ENCODE data around the gene ZFHX3. TPM values are rescaled to one million over a fixed set of nuclear protein-coding genes. Genes with fewer than 3 reads are reported as not detected.

Gene ZFHX3
- total and polyA plus RNA-seq, 10 donors, result 0.47 to 18.5 (median 11.1) TPM

DNA sequence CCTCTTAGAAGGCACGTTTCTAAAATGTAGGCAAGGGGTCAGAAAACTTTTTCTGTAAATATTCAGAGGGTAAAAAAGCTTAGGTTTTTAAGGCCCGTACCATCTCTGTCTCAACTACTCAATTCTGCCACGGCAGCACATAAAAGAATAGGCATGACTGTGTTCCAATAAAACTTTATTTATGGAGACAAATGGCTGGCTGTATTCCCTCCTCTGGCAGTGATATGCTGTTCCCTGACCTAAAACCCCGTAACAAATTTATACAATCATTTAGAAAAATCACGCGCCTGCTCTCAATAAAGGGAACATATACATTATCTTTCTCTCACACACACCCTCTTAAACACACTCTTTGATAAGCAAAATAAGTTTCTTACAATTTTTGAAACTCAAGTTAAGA, 138.7 kb downstream of the ZFHX3 start:
- 92 to 96% (median 94%) methylated on average over 6 of the region's 6 CpGs for WGBS, 5 donors
- Histone ChIP-seq H3K4me1 (peaks cover 0 to 6% (median 0%) of the 10 kb centered on the region in 6 donors), H3K27me3 (replicated peaks in 1 of 7) (no peaks in the 10 kb centered on the region), H3K27ac (no peak overlapping the region), H3K36me3 (no peaks in the 10 kb centered on the region), H3K9me3 (no peaks in the 10 kb centered on the region), H3K4me3 (no peak overlapping the region)
- TF ChIP-seq, protein P1, sequence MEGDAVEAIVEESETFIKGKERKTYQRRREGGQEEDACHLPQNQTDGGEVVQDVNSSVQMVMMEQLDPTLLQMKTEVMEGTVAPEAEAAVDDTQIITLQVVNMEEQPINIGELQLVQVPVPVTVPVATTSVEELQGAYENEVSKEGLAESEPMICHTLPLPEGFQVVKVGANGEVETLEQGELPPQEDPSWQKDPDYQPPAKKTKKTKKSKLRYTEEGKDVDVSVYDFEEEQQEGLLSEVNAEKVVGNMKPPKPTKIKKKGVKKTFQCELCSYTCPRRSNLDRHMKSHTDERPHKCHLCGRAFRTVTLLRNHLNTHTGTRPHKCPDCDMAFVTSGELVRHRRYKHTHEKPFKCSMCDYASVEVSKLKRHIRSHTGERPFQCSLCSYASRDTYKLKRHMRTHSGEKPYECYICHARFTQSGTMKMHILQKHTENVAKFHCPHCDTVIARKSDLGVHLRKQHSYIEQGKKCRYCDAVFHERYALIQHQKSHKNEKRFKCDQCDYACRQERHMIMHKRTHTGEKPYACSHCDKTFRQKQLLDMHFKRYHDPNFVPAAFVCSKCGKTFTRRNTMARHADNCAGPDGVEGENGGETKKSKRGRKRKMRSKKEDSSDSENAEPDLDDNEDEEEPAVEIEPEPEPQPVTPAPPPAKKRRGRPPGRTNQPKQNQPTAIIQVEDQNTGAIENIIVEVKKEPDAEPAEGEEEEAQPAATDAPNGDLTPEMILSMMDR (IDR thresholded peaks at IDR 0.05 in 8 of 11, conservative IDR thresholded peaks at IDR 0.05 in 3 of 11), result no peak
- TF ChIP-seq POLR2A (IDR thresholded peaks at IDR 0.05), result no peak
- TF ChIP-seq POLR2AphosphoS5 (IDR thresholded peaks at IDR 0.05), result no peak
- DNase-seq, result no peak
- intact Hi-C loops (cut with DNase I; ENCODE audit: low total_unique reads), result no loop called here

DNA sequence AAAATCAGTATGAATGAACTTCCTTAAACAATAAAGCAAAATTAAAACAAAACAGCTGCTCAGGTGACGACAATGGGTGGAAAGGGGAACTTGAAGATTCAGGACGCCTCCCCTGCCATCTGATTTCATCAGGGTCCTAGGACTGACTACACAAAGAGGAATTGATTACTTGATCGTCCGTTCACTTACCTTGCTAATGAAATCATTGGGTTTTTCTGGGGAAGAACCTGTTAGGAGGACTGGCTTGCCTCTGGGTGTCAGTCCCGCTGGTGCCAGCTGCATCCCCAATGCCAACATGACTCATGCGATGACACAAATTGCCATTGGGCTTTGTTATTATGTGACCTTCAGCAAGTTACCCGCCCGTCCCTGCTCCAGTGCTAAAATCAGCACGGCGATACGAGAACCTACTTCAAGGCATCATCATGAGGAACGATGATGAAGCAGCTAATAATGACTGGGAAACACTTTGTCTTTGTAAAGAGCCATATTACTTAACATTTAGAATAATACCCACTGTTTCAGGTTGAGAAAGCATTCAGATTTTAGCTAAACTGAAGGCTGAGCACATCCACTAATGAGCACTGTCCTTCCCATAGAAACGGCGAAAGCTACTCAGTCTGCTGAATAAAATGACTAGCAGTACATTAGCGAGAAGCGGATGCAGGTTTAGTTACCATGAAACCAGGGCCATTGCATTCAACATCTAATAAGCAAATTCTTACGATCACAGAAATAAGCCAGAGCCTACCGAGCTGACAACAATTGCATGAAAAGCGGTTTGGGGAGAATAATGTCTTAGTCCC, 139.4 kb downstream of the ZFHX3 start:
- no peaks in the 10 kb centered on the region for H3K36me3 ChIP-seq
- peaks cover 0 to 6% (median 0%) of the 10 kb centered on the region in 6 donors for H3K4me1 ChIP-seq
- 76 to 80% (median 78%) methylated on average over 19 of the region's 19 CpGs for WGBS, 5 donors
- H3K4me3 ChIP-seq, result no peak overlapping the region
- no peak for DNase-seq
- H3K27ac ChIP-seq, result no peak overlapping the region
- intact Hi-C loops (cut with DNase I; ENCODE audit: low total_unique reads), result no loop called here
- no peaks in the 10 kb centered on the region for H3K27me3 ChIP-seq (replicated peaks in 1 of 7)
- TF ChIP-seq POLR2AphosphoS5 (IDR thresholded peaks at IDR 0.05), result no peak
- TF ChIP-seq POLR2A (IDR thresholded peaks at IDR 0.05), result no peak
- TF ChIP-seq, protein P1 (IDR thresholded peaks at IDR 0.05 in 8 of 11, conservative IDR thresholded peaks at IDR 0.05 in 3 of 11), result no peak
- no peaks in the 10 kb centered on the region for H3K9me3 ChIP-seq

DNA sequence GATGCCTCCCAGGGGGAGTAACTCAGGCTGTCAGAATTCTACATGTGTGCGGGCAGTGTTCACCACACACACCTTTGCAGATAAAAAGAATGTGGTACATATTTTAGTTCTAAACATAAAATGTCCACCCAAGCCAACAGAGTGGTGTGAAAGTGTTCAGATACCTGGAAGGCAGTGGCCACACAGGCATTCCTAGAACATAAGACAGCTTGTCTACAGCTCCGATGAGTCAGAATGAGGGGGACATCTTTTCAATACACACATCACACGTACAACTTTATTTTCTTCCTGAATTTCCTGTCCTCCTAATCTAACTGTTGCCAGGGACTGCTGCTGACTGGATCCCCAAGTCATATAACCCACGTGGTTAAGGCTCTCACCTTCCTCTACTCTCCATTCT, 142.3 kb downstream of the ZFHX3 start:
- whole genome bisulfite sequencing, 5 donors, result 78 to 84% (median 82%) methylated on average over 4 of the region's 4 CpGs
- TF ChIP-seq POLR2A (IDR thresholded peaks at IDR 0.05) (no peak), POLR2AphosphoS5 (IDR thresholded peaks at IDR 0.05) (no peak)
- TF ChIP-seq, protein P1 (IDR thresholded peaks at IDR 0.05 in 8 of 11, conservative IDR thresholded peaks at IDR 0.05 in 3 of 11), result no peak

DNA sequence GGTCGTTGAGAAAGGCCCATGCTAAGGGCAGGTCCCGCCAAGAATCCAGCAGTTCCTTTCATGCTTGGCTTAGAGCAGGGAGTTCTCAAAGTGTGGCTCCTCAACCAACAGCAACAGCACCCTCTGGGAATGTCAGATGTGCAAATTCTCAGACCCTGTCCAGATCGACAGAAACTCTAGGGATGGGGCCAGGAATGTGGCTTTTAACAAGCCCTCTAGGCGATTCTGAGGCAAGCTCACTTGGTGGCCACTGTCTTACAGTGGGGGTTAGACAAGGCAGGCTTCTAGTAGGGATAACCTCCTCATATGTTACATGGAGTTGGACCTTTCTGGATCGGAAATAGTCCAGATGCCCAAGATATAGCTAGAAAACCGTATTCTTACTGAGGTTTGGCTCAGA, 144.8 kb downstream of the ZFHX3 start:
- peaks cover 0 to under 1% (median 0%) of the 10 kb centered on the region in 6 donors for H3K4me1 ChIP-seq

More for the DNA sequence above, 142.3 kb downstream of the ZFHX3 start:
- no peak overlapping the region for H3K4me3 ChIP-seq
- H3K27me3 ChIP-seq (replicated peaks in 1 of 7), result no peaks in the 10 kb centered on the region
- DNase-seq, result no peak
- H3K36me3 ChIP-seq, result no peaks in the 10 kb centered on the region
- H3K4me1 ChIP-seq, result peaks cover 0 to 6% (median 0%) of the 10 kb centered on the region in 6 donors
- intact Hi-C loops (cut with DNase I; ENCODE audit: low total_unique reads), result no loop called here
- no peaks in the 10 kb centered on the region for H3K9me3 ChIP-seq
- H3K27ac ChIP-seq, result no peak overlapping the region

More for the DNA sequence above, 144.8 kb downstream of the ZFHX3 start:
- no peak for DNase-seq
- intact Hi-C loops (cut with DNase I; ENCODE audit: low total_unique reads), result no loop called here
- Histone ChIP-seq H3K27ac (no peak overlapping the region), H3K27me3 (replicated peaks in 1 of 7) (no peaks in the 10 kb centered on the region), H3K4me3 (no peak overlapping the region), H3K9me3 (no peaks in the 10 kb centered on the region), H3K36me3 (no peaks in the 10 kb centered on the region)
- 82 to 88% (median 85%) methylated on average over 5 to 6 of the region's 6 CpGs for WGBS, 5 donors
- TF ChIP-seq, protein P1 (IDR thresholded peaks at IDR 0.05 in 8 of 11, conservative IDR thresholded peaks at IDR 0.05 in 3 of 11), result no peak
- TF ChIP-seq POLR2A (IDR thresholded peaks at IDR 0.05) (no peak), POLR2AphosphoS5 (IDR thresholded peaks at IDR 0.05) (no peak)
